ENCODE results near the gene MARCHF5.

GRCh38 chr10:92303096-92303495 is 12.1 kb downstream of the MARCHF5 start:
- TF ChIP-seq POLR2A (IDR thresholded peaks at IDR 0.05): no peak
- no peak for TF ChIP-seq CTCF (IDR thresholded peaks at IDR 0.05)
- TF ChIP-seq POLR2AphosphoS5 (IDR thresholded peaks at IDR 0.05): no peak
